Fibroblast of lung (primary cell): ENCODE results near the gene UGDH. TPM values are rescaled to one million over a fixed set of nuclear protein-coding genes. Genes with fewer than 3 reads are reported as not detected.
A peak's percentile ranks its signal among the peaks of the same experiment; 100 is the strongest.

Source experiments
- DNase-seq, 2 donors: peaks; one replicate each; pipeline versions ENCODE4 v3.0.0 to v3.0.0-alpha.2; 2010; ENCODE audit warnings: low read depth in 2 of 2
- H2AFZ ChIP-seq: 2 replicates; pipeline ENCODE4 v1.5.1; 2012; ENCODE audit warnings: low read length, control low read depth, inconsistent platforms
- H3K27ac ChIP-seq: 2 replicates; pipeline ENCODE4 v1.5.1; 2011; ENCODE audit warnings: low read length, control low read depth; ENCODE audit not compliant: insufficient read depth
- H3K27me3 ChIP-seq: 2 replicates; pipeline ENCODE4 v1.5.1; 2011; ENCODE audit warnings: mild to moderate bottlenecking, low read length; ENCODE audit not compliant: control insufficient read depth, insufficient read depth
- H3K36me3 ChIP-seq: 2 replicates; pipeline ENCODE4 v1.5.1; 2011; ENCODE audit warnings: low read length; ENCODE audit not compliant: control insufficient read depth, insufficient read depth
- H3K4me1 ChIP-seq: 2 replicates; pipeline ENCODE4 v1.5.1; 2011; ENCODE audit warnings: low read length; ENCODE audit not compliant: control insufficient read depth, insufficient read depth; ENCODE audit errors: extremely low read depth
- H3K4me2 ChIP-seq: 2 replicates; pipeline ENCODE4 v1.5.1; 2011; ENCODE audit warnings: low read length, control low read depth; ENCODE audit not compliant: insufficient read depth; ENCODE audit errors: extremely low read depth
- H3K4me3 ChIP-seq, 4 experiments: fragments of 200-600 bp in 1 of 4; sonication (generic) in 1 of 4; replicated peaks in 1 of 4; 2 replicates each; pipeline ENCODE4 v1.5.1; 2011 to 2016; ENCODE audit warnings: low read length in 4 of 4, low read depth in 3 of 4, mild to moderate bottlenecking in 3 of 4, control low read depth in 2 of 4, inconsistent platforms in 1 of 4, mixed read lengths in 1 of 4; ENCODE audit not compliant: insufficient read depth in 1 of 4; ENCODE audit errors: control extremely low read depth in 1 of 4
- H3K79me2 ChIP-seq: 2 replicates; pipeline ENCODE4 v1.5.1; 2012; ENCODE audit warnings: mild to moderate bottlenecking, low read length, inconsistent platforms; ENCODE audit not compliant: control insufficient read depth, insufficient read depth
- H3K9ac ChIP-seq: 2 replicates; pipeline ENCODE4 v1.5.1; 2011; ENCODE audit warnings: mild to moderate bottlenecking, low read length, control low read depth; ENCODE audit not compliant: insufficient read depth
- H3K9me3 ChIP-seq: 2 replicates; pipeline ENCODE4 v1.5.1; 2012; ENCODE audit warnings: low read depth, low read length; ENCODE audit not compliant: control insufficient read depth, insufficient read depth
- H4K20me1 ChIP-seq: 2 replicates; pipeline ENCODE4 v1.5.1; 2011; ENCODE audit warnings: low read length; ENCODE audit not compliant: control insufficient read depth, insufficient read depth; ENCODE audit errors: extremely low read depth
- CTCF ChIP-seq, 2 donors: IDR thresholded peaks in 1 of 2; conservative IDR thresholded peaks in 1 of 2; 1 replicate in 1 of 2; 2 replicates in 1 of 2; pipeline ENCODE4 v1.5.1; 2011 to 2012; ENCODE audit warnings: low read length in 2 of 2, control low read depth in 1 of 2, inconsistent platforms in 1 of 2, low read depth in 1 of 2, mild to moderate bottlenecking in 1 of 2
- EZH2 ChIP-seq: IDR thresholded peaks from 2 replicates; pipeline ENCODE4 v1.5.1; 2012; ENCODE audit warnings: low read length, control low read depth, mild to moderate bottlenecking; ENCODE audit errors: missing control alignments
- polyA plus RNA-seq, 2 donors: library from polyadenylated mRNA; depleted of rRNA in 1 of 2; stranded (reverse) in 1 of 2; unstranded in 1 of 2; fragments of >200 nt; gene quantifications; 2 replicates each; pipeline ENCODE4 v1.2.1, GENCODE V29; 2011 to 2012; ENCODE audit warnings: missing spikeins in 1 of 2
- total RNA-seq: library from RNA; depleted of rRNA; stranded (reverse); fragments of >200 nt; gene quantifications from 2 replicates; pipeline ENCODE4 v1.2.1, GENCODE V29; 2014

Gene UGDH
- total and polyA plus RNA-seq, 2 donors (not counting 1 experiment from before 2014, with no cell fraction given) = 85.9 to 182 TPM

DNA sequence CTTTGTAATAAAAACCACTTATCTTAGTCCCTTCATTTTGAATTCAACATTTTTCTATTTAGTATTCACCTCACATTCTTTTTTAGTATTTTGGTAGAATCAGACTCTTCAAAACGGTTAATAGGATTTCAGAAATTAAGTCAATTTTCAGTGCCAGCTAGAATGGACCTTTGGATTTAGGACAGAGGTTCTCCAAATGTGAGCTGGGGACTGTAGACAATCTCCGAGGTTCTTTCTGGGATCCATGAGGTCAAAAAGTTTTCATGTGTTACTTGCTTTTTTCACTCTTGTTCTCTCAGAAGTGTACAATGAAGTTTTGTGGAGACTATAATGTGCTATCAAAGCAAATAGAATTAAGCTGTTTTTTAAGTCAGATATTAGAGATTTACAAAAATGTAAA lies 2.3 kb upstream of the UGDH start:
- Histone ChIP-seq H4K20me1 (no peaks in the 10 kb centered on the region), H3K79me2 (peaks cover 28% of the 10 kb centered on the region), H3K4me3 (no peak overlapping the region), H3K4me2 (no peak overlapping the region), H3K9ac (no peak overlapping the region), H2AFZ (no peak overlapping the region), H3K36me3 (peaks cover 2% of the 10 kb centered on the region), H3K27ac (no peak overlapping the region), H3K4me1 (peaks cover 2% of the 10 kb centered on the region), H3K9me3 (no peaks in the 10 kb centered on the region), H3K27me3 (no peaks in the 10 kb centered on the region)
- DNase-seq = no peak
- TF ChIP-seq CTCF (conservative IDR thresholded peaks at IDR 0.05 in 1 of 2, IDR thresholded peaks at IDR 0.05 in 1 of 2; ENCODE audit: low read depth in 1 of 2, low read length in 2 of 2) (no peak), EZH2 (no peak)

DNA sequence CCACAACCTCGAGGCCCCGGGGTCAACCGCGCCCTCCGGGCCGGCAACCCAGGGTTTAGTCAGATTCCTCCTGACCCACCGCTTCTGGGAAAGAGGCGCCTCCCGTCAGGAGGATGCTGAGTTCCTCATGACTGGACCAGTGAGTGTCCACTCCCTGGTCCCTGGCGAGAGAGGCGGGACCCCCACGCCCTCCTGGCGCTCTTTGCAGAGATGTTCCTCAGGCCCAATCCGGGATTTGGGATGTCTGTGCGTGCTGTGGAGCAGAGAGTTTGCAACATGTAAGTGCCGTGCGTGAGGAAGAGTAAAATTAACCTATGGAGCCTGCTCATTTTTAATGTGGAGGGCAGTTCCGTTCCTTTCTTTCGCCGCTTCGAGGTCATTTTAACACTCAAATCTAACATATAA lies 824 bp upstream of the UGDH start:
- H3K36me3 ChIP-seq = no peaks in the 10 kb centered on the region
- H3K4me2 ChIP-seq = peak overlapping the region; percentile 96
- peak overlapping the region; percentile 99 for H3K27ac ChIP-seq
- TF ChIP-seq CTCF (conservative IDR thresholded peaks at IDR 0.05 in 1 of 2, IDR thresholded peaks at IDR 0.05 in 1 of 2; ENCODE audit: low read depth in 1 of 2, low read length in 2 of 2) = no peak
- TF ChIP-seq EZH2 = no peak
- H3K4me1 ChIP-seq = peaks cover 6% of the 10 kb centered on the region
- H3K9ac ChIP-seq = peak overlapping the region; percentile 96
- no peaks in the 10 kb centered on the region for H4K20me1 ChIP-seq
- peak overlapping the region; percentile 71 for H2AFZ ChIP-seq
- no peaks in the 10 kb centered on the region for H3K9me3 ChIP-seq
- DNase-seq = peak; percentile 84 to 85
- peak overlapping the region; percentile 71 to 98 (median 95) for H3K4me3 ChIP-seq
- H3K27me3 ChIP-seq = no peaks in the 10 kb centered on the region
- H3K79me2 ChIP-seq = peaks cover 42% of the 10 kb centered on the region

DNA sequence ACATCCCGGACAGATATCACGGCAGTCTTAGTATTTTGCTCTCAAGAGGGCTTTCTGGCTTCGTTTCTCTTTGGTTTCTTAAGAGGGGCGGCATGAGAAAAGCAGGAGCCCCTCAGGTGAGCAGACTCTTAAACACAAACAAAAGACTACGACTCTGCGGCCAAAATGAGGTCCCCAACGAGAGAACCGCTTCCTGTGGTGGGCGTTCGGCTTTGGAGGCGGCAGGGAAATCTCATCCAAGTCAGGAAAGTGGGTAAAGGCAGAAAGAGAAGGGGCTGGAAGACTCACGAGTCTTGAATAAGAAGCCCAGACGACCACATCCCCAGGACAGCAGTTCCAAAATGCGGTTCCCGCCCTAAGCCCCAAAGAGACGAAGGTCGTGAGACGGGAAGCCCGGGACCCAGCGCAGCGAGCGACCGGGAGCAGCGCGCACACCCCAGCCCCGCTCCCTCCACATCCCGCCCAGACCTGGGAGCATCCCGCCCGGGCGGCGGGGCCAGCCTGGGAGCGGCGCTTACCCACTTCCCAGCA lies 409 bp downstream of the UGDH start:
- peak in 1 of 2 donors; percentile 24 for DNase-seq
- H3K9ac ChIP-seq = peak overlapping the region; percentile 96
- H2AFZ ChIP-seq = no peak overlapping the region
- no peaks in the 10 kb centered on the region for H4K20me1 ChIP-seq
- H3K27me3 ChIP-seq = no peaks in the 10 kb centered on the region
- peak overlapping the region; percentile 99 for H3K27ac ChIP-seq
- TF ChIP-seq EZH2 = no peak
- TF ChIP-seq CTCF (conservative IDR thresholded peaks at IDR 0.05 in 1 of 2, IDR thresholded peaks at IDR 0.05 in 1 of 2; ENCODE audit: low read depth in 1 of 2, low read length in 2 of 2) = no peak
- no peaks in the 10 kb centered on the region for H3K36me3 ChIP-seq
- H3K4me1 ChIP-seq = peaks cover 9% of the 10 kb centered on the region
- no peaks in the 10 kb centered on the region for H3K9me3 ChIP-seq
- H3K4me3 ChIP-seq = peak overlapping the region; percentile 92 to 98 (median 96)
- H3K79me2 ChIP-seq = peaks cover 55% of the 10 kb centered on the region
- peak overlapping the region; percentile 61 for H3K4me2 ChIP-seq
